Right renal cortex interstitium (tissue), 3 donors: ENCODE measurements around the gene NAPA. TPM values are rescaled to one million over a fixed set of nuclear protein-coding genes. Genes with fewer than 3 reads are reported as not detected.

ENCODE experiments used
- DNase-seq, 3 donors: peaks; one replicate each; pipeline ENCODE4 v3.0.0-alpha.2; 2013; ENCODE audit warnings: low read depth in 3 of 3, low spot score in 2 of 3
- polyA plus RNA-seq, 3 donors: library from polyadenylated mRNA; unstranded; fragments of 120-200 nt; gene quantifications; one replicate each; pipeline ENCODE4 v1.2.1, GENCODE V29; 2013; ENCODE audit not compliant: insufficient read length in 3 of 3

The NAPA gene
- polyA plus RNA-seq, 3 donors = 159 to 174 (median 160) TPM

DNA sequence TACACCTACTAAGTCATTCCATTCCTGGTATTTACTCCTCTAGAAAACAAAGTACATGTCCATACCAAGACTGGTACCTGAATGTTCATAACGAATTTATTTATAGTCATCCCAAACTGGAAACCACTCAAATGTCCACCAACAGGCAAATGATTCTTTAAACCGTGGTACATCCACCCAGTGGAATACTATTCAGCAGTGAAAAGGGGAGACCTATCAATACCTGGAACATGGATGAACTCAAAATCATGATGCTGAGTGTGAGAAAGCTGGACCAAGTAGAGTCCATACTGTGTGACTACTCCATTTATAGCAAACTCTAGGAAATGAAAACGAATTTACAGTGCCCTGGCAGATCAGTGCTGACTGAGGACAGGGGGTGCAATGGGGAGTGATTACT lies 11.9 kb upstream of the NAPA start:
- DNase-seq = no peak

DNA sequence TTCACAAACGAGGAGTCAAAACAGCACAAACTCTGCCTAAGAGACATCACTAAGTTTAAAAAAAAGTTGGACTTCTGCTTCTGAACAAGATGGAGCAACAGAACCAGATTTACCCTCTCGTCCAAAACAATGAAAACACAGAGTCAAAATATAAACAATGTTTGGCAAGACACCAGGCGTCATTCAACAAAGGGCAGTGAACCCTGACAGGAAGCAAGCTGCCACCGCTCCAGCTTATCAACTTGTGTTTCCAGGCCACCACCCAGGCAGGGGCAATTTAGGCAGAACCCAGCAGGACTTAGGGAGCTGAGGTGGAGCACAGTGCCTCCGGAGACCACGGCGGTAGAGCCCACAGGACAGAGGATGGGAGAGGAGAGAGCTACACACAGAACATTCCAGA lies 8.6 kb upstream of the NAPA start:
- DNase-seq = no peak

DNA sequence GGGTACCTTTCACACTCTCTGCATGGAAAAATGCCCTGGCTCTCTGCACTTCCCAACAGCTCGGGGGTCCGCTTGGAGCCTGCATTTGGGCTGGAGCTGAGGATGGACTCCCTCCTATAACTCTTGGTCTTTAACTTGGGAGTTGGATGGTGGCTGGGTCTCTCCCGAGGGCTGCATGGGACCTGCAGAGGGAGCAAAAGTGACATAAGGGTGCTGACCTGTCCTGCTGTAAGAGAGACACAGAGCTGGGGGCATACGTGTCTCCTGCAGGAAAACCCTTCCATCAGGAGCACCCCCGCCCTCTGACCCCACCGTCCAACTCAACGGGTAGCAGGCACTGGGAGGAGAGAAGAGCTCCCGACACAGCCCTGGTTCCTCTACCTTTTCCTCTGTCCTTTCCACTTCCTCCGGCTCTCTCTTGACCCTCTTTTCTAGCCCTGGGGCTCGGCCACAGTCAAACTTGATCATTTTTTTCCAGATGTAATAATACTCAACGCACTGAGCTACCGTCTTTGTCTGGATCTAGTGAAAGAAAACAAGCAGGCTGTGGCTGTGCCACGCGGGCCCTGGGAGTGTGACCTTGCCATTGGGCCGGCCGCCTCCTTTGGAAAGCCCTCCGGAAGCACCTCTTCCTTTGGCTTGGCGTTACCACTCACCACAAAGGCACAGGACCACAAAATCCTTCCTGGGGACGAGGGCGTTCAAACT lies 6.8 kb upstream of the NAPA start:
- no peak for DNase-seq

- DNase-seq = no peak
Measured at GRCh38 chr19:47520839-47521238, 6.0 kb upstream of the NAPA start.

- DNase-seq = no peak
Measured at GRCh38 chr19:47520343-47520806, 5.5 kb upstream of the NAPA start.

- DNase-seq = no peak
Measured at GRCh38 chr19:47518854-47519253, 4.0 kb upstream of the NAPA start.

DNA sequence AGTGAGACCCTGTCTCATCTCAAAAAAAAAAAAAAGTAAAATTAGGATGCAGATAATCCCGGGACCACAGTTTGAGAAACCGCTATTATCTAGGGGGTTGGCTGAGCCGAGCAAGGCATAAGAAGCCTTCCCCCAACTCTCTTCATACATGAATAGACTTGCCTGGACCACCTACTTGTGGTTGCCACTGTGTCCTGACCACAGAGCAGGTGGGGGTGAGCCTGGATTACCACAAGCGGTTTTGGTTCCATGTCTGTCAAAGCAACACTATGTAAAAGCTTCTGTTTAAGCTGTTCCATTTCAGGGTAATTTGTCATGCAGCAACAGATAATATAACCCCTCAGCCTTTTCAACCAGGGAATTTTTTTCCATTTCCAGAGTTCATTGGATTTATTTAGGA lies 3.3 kb upstream of the NAPA start:
- DNase-seq = no peak

GRCh38 chr19:47514151-47514868 lies 553 bp downstream of the NAPA start:
- DNase-seq = no peak

DNA sequence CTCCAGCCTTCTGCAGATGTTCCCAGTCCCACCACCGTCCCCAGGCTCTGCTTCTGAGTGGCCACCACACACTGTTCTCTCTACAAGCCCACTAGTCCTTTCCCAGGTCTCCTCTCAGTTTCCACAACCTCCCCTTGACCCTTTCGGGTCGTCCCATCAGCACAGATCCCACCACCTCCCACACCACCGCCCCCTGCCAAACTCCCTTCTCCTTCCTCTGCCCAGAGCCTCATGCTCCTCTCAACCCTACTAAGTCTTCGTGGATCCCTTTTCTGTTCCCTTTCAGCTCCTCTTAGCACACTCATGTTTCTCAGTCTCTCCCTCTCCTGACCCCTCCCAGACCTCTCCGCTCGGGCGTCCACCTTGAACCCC lies 1.9 kb downstream of the NAPA start:
- DNase-seq = no peak

DNA sequence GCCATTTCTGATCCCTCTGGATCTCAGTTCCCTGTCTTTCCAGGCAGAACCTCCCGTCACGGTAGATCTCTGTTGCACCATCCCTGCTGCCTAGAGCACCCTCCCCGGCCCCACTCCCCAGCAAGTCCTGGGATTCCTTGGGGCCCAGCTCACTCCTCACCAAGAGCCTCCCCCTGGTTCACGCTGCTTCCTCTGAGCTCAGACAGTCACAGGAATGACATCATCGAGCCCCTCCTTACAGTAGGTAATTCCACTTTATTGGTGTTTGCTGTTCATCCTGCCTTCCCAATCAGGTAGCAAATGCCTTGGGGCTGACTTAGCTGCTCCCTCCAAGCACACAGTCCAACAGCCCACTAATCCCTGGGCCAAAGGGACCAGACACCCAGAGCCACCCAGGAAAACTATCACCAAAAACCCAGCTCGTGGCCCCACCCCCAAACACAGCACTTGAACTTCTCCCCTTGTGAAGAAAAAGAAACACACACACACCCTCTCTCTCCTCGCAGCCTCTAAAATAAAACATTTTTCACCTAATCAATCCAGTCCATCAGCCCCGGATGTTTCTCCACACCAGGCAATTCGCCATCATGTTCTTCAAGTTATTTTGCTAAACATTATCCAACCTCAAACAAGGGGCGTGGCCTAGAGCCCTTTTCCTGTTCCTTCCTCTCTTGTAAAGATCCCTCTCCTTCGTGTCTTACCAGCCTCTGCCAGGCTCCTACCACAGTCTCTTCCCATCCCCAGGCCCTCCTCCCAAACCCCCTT lies 2.5 kb downstream of the NAPA start:
- no peak for DNase-seq

DNA sequence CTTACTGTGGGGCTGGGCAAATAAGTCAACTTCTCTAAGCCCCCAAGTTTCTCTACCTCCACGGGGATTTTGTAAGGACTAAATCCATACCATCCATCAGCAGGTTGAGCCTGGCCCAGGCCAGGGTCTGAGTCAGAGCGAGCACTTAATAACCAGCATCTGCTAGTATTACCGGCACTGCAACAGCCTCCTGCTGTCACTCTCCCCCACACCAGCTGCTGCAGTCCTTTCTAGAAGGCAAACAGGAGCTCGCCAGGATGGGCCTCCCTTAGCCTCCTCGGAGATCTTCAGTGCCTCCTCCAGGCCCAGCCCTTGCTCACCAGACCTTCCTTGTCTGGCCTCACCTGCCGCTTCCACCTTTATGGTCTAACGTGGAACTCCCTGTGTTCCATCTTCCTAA lies 3.2 kb downstream of the NAPA start:
- no peak for DNase-seq

DNA sequence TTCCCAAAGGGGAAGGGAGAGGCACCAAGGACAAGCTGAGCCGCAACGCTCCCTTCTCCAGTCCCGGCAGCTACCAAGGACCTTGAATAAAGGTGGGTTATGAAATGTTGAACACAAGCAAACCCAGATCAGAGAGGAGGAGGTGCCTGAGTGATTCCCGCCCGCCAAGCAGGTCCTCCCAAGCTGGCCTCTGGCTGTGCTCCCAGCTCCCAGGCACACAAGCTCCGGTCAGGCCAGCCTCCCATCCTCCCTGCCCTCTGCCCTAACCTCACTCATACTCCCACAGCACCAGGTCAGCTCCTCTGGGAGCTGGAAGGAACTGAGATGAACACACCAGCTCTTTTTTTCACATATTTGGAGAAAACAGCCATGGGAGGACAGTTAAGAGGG lies 3.7 kb downstream of the NAPA start:
- DNase-seq = no peak

DNA sequence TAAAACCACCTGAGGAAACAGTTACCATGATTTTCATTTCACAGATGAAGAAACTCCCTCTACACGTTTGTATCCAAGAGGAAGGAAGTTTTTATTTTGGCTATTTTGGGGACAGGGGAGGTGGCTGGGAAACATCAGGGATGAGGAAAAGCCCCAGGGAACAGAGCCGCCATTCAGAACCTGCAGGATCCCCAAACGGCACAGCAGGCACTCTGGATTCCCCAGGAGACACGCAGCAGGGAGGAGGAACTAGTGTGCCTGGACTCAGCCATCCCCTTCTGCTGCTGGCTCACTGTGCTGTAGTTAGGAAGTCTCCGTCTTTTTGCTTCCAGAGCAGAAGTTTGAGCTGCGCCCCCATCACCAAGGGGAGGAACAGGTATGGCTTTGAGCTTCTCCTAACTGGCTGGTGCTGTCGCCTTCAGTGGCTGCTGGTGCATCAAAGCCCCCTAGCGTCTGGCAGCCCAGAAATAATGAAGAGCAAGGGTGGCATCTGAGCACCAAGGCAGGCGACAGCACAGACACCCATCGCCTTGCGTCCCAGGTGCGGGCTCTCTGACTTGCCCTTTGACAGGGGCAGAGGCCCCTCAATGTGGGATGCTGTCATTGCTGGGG lies 4.2 kb downstream of the NAPA start:
- no peak for DNase-seq

DNA sequence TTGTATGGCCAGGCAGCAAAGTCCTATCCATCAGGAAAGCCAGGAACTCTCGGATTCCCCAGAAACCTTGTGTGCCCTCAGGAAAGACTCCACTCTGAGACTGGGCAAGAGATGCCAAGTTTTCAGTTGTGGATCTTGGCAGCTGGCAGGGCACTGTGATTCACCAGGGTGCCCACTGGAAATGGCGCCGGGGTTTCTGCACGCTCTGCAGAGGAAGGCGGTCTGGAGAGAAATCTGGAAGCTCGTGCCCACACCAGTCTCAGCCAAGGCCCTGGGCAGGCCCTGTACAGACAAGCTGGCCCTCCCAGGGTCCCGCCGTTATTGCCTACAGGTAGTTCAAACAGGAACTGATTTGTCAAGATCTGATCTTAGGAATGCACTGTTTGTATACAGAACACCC lies 4.9 kb downstream of the NAPA start:
- no peak for DNase-seq

- DNase-seq = no peak
Measured at GRCh38 chr19:47509170-47509847, 5.6 kb downstream of the NAPA start.

DNA sequence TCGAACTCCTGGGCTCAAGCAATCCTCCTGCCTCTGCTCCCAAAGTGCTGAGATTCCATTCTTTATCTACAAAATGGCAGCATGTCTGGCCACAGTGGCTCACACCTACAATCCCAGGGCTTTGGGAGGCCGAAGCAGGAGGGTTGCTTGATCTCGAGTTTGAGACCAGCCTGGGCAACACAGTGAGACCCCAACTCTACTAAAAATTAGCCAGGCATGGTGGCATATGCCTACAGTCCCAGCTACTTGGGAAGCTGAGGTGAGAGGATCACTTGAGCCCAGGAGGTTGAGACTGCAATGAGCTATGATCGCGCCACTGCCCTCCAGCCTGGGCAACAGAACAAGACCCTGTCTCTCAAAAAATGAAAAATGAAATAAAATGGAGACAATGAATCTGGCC lies 6.1 kb downstream of the NAPA start:
- no peak for DNase-seq

DNA sequence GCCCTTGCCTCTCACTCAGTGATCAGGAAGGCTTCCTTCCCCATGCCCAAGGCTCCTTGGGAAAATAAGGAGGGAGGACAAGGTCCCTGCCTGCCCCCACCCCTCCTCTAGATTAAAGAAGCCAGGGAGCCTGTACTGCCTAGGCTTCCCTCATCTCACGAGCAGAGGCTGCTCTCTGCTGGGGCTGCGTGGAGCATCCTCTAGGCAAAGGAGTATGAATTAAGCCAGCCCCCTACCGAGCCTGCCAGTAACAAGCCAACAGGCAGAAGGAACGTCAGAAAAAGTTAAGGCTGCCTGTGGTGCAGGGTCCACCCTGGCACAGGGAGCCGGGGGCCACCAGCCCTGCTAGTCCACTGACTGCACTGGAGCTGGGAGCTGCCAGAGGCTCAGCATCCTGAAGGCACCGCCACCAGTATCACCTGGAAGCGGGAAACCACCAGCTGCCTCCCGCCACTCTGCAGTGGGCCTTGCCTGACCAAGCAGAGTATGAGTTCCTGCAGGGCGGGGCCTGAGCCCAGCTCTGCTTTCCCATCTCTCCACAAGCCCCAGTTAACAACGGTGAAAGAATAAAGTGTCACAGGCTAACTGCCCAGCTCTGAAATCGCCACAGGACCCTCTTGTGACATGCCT lies 6.8 kb downstream of the NAPA start:
- DNase-seq = no peak

DNA sequence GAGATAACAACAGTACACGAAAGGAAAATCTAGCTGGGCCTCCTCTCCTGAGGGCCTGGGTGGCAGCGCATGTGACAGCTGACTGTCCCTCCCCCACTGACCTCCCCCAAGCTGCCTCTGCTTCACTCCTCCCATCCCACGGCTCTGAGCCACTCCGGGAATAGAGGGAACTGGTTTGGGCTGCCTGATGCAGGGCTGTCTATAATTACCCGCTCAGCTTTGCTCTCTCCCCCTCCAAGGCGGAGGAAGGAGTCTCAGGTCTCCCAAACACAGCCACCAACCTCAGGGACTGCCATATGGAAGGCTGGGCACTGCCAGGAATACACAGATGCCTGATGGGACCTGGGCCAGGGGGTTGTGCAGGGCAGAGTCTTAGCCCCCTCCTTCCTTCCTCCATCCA lies 7.9 kb downstream of the NAPA start:
- DNase-seq = no peak

DNA sequence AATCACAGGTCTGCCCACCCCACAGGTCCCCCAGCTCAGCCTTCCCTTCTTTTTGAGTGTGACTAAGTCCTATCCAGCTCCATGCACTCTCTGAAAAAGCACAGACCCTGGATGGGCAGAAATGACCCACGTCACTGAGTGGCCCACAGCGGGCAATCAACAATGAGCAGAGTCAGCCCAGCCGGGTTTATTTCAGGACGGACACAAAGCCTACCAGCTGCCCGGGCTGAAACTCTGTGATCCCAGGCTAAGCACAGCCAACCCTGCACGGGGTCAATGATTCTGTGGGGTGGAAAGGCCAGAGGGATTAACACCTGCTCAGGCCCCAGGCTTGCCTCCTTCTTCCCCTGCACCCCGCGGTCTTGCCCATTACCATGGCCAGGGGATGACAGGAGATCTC lies 8.4 kb downstream of the NAPA start:
- DNase-seq = no peak

- DNase-seq = no peak
Measured at GRCh38 chr19:47505506-47505905, 9.4 kb downstream of the NAPA start.

- DNase-seq = no peak
Measured at GRCh38 chr19:47503826-47504150, 11.1 kb downstream of the NAPA start.
